Renal pelvis (tissue), 4 donors: ENCODE data around the gene FRAS1. TPM values are rescaled to one million over a fixed set of nuclear protein-coding genes. Genes with fewer than 3 reads are reported as not detected.
A peak's percentile ranks its signal among the peaks of the same experiment; 100 is the strongest.
"Not testable (repeated sequence)": the region's sequence is repeated elsewhere in the genome, so short reads cannot be mapped to it uniquely, and the experiment has no call there.

ENCODE experiments used
- DNase-seq: peaks from one replicate; pipeline ENCODE4 v3.0.0-alpha.2; 2013
- polyA plus RNA-seq, 3 donors: library from polyadenylated mRNA; unstranded; fragments of 120-200 nt; gene quantifications; one replicate each; pipeline ENCODE4 v1.2.1, GENCODE V29; 2013; ENCODE audit not compliant: insufficient read length in 3 of 3

The FRAS1 gene
- polyA plus RNA-seq, 3 donors: 84.7 to 103 (median 102) TPM

DNA sequence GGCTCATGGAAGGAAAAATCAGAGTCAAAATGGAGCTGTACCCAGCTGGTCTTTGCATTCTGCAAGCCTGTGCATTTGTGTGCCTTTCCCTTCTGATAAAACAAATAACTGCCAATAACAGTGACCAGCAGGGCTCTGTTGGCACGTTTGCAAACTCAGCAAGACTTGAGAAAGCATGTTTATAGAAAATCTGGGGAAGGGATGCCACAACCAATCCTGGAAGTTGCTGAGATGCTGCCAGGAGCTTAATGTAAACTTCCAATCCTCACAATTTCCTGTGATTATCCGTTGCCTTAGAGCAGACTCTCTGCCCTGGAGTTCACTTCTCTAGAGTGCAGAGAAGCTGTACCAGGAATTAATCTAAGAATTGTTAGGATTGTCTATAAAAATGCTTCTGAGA lies 487.6 kb downstream of the FRAS1 start:
- DNase-seq: no peak

DNA sequence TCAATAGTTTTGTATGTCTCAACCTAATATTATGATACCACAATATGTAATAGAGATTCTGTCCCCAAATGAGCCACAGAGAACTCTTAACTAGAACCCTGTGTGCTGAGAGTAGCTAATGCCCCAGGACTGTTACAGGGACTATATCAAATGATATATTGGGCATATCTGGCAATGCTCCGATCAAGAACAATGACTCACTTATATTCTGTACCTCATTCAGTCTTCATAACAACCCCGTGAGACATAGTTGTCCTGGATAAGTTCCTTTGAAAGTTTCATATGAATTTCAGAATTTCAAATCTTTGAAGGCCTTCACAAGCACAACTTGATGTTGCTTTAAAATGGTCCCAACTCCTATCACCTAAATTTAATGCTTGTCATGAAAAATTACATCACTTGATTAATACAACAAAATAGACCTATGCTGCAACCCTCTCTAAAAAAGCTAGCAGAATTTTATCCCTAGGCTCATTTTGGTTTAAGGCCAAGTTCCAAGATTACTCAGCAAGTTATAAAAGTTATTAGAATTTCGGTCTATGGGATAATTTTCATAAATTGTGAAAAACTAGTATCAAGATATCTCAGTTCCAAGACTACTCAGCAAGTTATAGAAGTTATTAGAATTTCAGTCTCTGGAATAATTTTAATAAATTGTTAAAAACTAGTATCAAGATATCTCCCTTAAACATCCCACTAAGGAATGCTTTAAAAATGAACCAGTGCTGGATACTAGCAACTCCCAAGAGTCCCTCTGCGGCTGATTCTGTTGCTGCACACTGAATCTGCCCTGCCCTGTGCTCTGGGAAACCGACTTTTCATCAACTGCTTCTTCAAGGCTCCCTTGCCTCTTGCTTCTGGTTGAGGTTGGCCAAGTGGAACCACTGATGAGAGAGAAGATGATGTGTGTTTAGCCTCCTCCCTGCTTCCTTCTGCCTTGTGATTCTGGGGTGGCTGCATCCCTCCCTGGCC lies 488.4 kb downstream of the FRAS1 start:
- no peak for DNase-seq

DNA sequence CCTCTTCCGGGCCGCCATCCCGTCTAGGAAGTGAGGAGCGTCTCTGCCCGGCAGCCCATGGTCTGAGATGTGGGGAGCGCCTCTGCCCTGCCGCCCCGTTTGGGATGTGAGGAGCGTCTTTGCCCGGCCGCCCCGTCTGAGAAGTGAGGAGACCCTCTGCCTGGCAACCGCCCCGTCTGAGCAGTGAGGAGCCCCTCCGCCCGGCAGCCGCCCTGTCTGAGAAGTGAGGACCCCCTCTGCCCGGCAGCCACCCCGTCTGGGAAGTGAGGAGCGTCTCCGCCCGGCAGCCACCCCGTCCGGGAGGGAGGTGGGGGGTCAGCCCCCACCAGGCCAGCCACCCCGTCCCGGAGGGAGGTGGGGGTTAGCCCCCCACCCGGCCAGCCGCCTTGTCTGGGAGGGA lies 490.8 kb downstream of the FRAS1 start:
- not testable (repeated sequence) for DNase-seq

DNA sequence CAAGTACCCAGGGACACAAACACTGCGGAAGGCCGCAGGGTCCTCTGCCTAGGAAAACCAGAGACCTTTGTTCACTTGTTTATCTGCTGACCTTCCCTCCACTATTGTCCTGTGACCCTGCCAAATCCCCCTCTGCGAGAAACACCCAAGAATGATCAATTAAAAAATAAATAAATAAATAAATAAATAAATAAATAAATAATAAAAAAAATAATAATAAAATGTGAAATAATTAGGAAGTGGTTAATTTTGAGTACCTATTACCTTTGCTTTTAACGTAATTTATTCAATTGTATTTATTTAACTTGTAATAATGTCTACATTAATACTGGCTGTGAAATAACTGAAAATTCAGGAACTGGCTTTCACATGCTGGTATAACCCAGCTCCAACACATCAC lies 491.8 kb downstream of the FRAS1 start:
- not testable (repeated sequence) for DNase-seq

GRCh38 chr4:78551420-78552351 lies 494.6 kb downstream of the FRAS1 start, which contains the start of gene ANXA3:
Gene ANXA3 (plus strand): TSS chr4:78551770. CDS start chr4:78554474, 2,704 bp downstream.
- no peak for DNase-seq

DNA sequence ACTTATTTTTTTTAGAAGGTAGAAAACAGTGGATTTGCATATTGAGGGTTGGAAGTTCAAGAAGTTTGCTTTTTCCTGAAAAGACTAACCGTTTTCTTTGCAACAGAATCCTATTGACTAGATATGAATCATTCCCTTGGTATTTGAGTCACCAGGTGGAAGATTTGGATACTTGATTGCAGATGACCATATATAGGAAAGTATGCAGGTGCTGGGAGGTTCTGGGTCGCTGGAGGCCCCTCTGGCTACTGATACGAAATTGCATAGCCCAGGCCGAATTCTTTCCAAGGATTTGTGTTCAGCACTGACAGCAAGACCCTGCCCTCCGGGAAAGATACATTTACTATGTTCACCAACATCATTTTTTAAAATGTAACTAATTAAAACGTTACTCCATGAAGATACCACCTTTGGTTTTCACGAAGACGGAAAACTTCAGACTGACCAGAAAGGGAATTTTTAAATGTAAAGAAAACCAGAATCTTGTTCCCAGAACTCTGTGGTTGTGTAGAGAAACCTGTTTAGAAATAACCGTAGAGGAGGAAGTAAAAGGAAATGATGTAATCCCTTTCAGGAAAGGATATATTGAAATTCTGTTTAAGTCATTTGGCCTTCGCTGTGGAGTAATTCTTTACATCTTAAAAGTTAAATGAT lies 495.4 kb downstream of the FRAS1 start:
- peak; percentile 66 for DNase-seq

GRCh38 chr4:78553043-78553396 lies 495.9 kb downstream of the FRAS1 start:
- DNase-seq: no peak

DNA sequence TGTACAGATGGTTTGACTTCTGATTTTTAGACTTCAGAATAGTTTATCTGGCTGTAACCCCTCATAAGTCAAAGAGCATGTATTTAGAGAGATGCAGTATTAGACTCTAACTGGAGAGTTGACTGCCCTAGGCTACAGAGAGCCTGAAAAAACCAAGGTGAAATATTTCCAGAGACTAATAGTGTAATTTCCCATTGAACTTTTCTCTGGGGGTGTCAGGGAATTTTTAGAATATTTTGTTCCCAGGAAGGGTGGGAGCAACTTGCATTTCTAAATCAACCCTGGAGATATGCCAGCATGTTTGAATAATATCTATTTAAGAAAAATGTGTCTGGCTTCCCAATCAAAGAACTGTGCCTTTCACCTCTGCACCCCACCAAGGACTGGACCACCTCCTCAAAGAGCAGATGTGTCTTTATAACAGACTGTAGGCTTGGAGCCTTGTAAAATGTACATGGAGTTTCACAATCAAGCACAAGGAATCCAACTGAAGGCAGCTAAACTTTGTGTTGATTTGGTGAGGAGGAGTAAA lies 496.5 kb downstream of the FRAS1 start:
- no peak for DNase-seq

DNA sequence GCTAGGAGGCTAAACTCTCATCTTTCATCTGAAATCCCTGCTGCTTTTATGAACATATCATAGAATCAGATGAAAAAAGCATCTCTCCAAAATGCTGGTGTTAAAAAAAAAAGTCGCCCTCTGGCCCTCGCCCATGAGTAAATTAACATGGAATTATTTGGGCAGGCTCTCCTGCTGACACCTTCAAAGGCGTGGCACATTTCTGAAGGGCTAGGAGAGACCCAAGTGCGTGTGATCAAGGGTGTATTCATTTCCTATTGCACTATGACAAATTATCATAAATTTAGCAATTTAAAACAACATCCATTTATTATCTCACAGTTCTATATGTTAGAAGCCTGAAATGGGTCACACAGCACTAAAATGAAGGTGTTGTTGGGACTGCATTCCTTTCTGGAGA lies 499.5 kb downstream of the FRAS1 start:
- no peak for DNase-seq

GRCh38 chr4:78557841-78558240 lies 500.7 kb downstream of the FRAS1 start:
- no peak for DNase-seq

- no peak for DNase-seq
Observed at GRCh38 chr4:78558410-78558809, 501.3 kb downstream of the FRAS1 start.

DNA sequence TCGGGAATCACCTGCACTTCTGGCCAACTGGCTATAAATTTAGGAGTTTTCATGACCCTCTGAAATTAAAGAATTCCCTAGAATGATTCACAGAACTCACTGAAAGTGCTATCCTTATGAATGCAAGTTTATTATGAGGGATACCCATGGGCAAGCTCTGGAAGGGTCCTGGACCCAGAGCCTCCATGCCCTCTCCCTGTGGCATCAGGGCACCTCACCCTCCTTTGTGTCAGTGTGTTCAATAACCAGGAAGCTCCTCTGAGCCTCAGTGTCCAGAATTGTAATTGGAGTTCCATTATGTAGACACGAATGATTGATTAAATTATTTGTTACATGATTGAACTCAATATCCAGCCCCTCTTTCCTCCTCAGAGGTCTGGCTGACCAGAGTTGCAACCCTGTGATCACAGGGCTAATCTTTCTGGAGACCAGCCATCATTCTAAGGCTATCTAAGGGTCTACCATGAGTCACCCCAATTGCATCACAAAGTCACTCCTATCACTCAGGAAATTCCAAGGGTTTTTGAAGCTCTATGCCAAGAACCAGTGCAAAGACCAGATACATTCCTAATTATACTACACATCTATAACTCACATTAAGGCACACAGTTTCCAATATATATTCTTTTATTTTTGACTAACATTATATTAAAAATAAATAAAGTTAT lies 503.3 kb downstream of the FRAS1 start:
- no peak for DNase-seq

DNA sequence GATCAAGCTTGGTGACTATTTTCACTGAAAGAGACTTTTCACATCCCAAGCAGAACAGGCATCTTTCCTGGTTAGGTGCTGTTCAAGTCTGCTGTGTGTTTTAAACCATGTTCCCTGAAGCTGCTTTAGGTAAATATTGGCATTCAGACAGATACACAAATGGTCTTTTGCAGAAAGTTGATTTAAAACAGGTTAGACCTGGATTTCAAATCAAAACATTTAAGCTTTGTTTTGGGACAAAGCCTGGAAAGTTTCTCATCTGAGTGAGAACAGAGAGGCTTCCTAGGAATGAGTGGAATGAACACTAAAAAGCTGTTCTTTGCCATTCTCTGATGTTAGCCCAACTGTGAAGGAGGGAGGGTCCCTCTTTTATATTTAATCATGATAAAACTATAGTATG lies 504.6 kb downstream of the FRAS1 start:
- no peak for DNase-seq

DNA sequence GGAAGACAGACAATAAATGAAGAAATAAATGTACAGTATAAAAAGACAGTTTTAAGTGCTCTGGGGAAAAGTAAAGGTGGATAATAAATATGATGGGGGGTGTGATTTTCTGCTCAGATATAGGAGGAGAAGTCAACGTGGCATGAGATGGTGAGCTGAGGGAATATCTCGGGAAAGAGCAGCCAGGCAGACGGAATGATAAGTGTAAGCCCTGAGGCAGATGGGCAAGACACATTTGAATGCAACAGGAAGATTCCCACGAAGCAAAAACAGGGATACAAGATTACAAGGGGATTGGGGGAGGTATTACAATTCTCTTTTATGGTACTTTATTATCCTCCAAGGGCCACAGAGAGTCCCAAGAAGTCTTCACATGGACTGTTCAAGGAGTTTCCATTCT lies 505.6 kb downstream of the FRAS1 start:
- no peak for DNase-seq

GRCh38 chr4:78565971-78566372 lies 508.8 kb downstream of the FRAS1 start:
- no peak for DNase-seq

GRCh38 chr4:78566834-78567499 lies 509.8 kb downstream of the FRAS1 start:
- no peak for DNase-seq

GRCh38 chr4:78567500-78568060 lies 510.5 kb downstream of the FRAS1 start:
- DNase-seq: no peak

GRCh38 chr4:78568640-78569305 lies 511.6 kb downstream of the FRAS1 start:
- no peak for DNase-seq

GRCh38 chr4:78569306-78569821 lies 512.2 kb downstream of the FRAS1 start:
- no peak for DNase-seq
